HG03097 (cell line): ENCODE data around the gene MYO18A.
A peak's percentile ranks its signal among the peaks of the same experiment; 100 is the strongest.
"Not testable (repeated sequence)": the region's sequence is repeated elsewhere in the genome, so short reads cannot be mapped to it uniquely, and the experiment has no call there.

Experiments used
- ATAC-seq: cut with Tn5 transposase; IDR thresholded peaks from one replicate; pipeline ENCODE4 v1.9.1; 2021; ENCODE audit not compliant: unreplicated experiment, low FRiP score

The MYO18A gene, protein sequence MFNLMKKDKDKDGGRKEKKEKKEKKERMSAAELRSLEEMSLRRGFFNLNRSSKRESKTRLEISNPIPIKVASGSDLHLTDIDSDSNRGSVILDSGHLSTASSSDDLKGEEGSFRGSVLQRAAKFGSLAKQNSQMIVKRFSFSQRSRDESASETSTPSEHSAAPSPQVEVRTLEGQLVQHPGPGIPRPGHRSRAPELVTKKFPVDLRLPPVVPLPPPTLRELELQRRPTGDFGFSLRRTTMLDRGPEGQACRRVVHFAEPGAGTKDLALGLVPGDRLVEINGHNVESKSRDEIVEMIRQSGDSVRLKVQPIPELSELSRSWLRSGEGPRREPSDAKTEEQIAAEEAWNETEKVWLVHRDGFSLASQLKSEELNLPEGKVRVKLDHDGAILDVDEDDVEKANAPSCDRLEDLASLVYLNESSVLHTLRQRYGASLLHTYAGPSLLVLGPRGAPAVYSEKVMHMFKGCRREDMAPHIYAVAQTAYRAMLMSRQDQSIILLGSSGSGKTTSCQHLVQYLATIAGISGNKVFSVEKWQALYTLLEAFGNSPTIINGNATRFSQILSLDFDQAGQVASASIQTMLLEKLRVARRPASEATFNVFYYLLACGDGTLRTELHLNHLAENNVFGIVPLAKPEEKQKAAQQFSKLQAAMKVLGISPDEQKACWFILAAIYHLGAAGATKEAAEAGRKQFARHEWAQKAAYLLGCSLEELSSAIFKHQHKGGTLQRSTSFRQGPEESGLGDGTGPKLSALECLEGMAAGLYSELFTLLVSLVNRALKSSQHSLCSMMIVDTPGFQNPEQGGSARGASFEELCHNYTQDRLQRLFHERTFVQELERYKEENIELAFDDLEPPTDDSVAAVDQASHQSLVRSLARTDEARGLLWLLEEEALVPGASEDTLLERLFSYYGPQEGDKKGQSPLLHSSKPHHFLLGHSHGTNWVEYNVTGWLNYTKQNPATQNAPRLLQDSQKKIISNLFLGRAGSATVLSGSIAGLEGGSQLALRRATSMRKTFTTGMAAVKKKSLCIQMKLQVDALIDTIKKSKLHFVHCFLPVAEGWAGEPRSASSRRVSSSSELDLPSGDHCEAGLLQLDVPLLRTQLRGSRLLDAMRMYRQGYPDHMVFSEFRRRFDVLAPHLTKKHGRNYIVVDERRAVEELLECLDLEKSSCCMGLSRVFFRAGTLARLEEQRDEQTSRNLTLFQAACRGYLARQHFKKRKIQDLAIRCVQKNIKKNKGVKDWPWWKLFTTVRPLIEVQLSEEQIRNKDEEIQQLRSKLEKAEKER (N-terminal part only)

DNA sequence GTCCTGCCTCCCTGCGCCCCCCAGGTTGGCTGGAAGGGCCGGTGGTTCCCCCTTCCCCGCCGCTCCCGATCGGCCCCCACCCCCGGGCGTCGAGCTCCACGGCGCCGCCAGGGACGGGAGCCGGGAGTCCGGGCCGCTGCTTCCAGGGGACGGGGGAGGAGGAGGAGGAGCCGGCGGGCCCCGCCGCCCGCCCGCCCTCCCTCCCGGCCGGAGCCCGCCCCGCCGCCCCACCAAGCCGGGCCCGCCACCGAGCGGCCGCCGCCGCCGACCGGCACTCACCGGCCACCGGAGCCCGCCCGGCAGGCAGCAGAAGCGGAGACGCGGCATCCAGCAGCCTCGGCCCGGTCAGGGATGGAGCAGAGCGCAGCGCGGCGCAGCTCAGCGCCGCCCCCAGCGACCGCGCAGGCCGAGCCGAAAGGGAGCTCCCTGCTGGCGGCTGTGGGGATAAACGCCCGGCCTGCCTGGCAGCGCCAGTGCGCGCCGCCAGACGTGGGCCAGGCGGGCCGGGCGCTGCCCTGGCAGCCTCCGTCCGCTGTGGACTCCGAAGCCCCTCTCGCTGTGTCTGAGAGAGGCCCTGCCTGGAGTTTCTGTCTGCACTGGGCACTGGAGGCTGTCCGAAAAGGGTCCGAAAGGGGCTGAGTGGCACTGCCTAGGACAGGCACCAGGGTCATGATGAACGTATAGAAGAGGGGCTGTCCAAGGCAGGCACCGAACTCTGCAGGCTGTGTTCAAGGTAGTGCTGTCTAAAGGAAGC lies at the start of gene MYO18A:
TSS of gene MYO18A (minus strand) at position 365 of the 754 bp plus-strand sequence. CDS start 13,458 bp downstream, outside the sequence.
- ATAC-seq: peak; percentile 68

DNA sequence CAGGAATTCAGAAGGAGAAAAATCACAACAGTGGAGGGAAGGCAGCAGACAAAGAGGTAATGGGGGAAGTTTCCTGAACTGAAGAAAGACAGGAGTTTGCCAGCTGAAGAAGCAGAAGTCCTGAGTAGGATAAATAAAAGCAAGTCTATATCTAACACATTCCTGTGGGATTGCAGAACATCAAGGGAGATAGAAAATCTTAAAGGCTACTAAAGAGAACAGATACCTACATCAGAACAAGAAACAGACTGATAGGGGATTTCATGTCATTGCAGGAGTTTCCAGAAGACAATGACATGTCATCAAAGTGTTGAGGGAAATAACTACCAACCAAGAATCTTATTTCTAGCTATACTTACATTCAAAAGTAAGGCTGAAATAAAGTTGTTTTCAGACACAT lies 45.2 kb upstream of the MYO18A start:
- ATAC-seq: no peak

DNA sequence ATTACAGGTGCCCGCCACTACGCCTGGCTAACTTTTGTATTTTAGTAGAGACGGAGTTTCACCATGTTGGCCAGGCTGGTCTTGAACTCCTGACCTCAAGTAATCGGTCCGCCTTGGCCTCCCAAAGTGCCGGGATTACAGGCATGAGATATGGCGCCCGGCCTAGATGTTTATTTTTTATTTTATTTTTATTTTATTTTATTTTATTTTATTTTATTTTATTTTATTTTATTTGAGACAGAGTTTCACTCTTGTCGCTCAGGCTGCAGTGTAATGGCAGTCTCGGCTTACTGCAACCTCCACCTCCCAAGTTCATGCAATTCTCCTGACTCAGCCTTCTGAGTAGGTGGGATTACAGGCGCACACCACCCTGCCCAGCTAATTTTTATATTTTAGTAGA lies 41.1 kb upstream of the MYO18A start:
- ATAC-seq: not testable (repeated sequence)

DNA sequence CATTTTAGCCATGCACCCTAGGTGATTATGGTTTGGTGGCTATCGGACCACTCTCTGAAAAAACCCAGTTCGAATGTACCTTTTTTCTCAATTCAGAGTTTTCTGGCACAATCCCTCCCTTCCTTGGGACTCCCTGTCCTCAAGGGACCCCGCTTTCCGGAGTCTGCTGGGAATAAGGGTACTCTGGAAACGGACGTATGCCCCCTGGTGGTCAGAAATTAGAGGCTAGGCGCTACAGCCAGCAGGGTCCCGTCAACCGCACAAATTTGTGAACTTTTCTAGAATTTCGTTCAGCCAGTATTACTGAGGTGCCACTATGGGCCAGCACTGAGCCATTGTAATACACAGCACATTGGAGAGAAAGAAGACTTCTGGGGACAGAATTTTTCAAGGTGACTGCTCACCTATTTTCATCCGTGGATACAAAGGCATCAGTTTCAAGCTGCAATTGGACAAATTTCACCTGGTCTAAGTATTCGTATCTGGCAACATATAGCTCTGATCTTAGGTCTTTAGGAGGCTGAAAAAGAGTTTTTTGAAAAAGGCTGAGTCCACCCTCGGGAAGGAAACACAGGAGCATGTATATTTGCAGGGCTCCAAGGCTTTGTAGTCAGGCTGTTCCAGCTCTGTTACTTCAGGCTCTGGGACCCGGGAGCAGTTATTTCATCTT lies 39.3 kb upstream of the MYO18A start:
- ATAC-seq: peak; percentile 76

DNA sequence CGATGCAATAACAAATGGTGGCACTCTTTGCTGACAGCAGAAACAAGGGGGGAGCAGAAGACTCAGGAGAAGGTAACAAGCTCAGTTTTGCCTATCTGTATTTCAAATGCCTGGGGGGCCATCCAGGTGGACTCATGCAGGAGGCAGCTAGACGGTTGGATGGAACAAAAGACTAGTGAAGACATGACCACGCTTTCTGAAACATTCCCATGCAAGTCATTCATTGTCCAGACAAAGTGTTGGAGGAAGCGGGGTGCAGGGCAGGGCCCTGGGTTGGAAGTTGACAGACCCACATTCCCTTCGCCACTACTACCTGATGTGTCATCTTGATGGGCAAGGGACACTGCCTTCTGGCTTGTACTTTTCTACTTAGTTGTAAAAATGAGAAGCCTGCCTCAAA lies 36.7 kb upstream of the MYO18A start:
- no peak for ATAC-seq

DNA sequence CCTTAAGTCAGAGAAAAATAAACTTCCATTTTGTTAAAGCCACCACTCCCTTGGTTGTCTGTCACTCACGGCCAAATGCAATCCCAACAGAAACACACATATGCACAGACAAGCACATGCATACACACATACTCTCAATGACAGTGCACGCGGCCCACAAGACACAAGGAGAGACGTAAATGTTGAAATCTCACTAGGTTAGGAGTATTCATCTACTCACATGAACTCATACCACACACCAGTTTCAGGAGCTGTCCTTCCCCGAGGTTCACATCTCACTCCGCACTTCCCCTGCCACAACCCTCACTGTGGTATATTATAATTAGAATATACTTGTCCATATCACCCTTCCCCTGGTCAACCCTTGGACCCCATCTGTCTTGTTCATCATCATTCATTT lies 36.0 kb upstream of the MYO18A start:
- ATAC-seq: no peak

DNA sequence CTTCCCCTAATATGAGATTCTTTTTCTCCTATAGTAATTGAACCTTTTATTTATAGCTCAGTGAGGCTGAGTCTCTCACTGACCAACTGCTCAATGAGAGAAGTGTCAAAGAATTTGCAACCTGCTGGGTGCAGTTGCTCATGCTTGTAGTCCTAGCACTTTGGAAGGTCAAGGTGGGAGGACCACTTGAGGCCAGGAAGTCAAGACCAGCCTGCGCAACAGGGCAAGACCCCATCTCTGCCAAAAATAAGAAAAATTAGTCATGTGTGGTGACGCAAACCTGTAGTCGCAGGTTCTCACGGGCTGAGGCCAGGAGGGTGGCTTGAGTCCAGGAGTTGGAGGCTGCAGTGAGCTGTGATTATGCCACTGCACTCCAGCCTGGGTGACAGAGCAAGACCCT lies 35.5 kb upstream of the MYO18A start:
- ATAC-seq: no peak

DNA sequence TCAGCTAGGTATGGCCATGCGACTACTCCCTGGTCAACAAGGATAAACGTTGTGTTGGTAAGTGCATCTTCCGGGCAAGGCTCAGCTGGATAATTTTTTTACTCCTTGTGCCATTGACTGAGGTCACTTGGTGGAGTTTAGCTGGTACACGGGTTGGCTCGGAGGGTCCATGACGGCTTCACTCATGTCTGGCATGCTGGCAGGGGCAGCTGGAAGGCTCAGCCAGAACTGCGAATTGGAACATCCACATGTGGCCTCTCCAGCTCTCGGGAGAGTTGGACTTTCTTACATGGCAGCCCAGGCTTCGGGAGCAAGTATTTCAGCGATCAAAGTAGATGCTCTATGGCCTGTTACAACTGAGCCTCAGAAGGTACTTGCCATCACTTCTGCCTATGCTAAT lies 35.0 kb upstream of the MYO18A start:
- ATAC-seq: no peak

DNA sequence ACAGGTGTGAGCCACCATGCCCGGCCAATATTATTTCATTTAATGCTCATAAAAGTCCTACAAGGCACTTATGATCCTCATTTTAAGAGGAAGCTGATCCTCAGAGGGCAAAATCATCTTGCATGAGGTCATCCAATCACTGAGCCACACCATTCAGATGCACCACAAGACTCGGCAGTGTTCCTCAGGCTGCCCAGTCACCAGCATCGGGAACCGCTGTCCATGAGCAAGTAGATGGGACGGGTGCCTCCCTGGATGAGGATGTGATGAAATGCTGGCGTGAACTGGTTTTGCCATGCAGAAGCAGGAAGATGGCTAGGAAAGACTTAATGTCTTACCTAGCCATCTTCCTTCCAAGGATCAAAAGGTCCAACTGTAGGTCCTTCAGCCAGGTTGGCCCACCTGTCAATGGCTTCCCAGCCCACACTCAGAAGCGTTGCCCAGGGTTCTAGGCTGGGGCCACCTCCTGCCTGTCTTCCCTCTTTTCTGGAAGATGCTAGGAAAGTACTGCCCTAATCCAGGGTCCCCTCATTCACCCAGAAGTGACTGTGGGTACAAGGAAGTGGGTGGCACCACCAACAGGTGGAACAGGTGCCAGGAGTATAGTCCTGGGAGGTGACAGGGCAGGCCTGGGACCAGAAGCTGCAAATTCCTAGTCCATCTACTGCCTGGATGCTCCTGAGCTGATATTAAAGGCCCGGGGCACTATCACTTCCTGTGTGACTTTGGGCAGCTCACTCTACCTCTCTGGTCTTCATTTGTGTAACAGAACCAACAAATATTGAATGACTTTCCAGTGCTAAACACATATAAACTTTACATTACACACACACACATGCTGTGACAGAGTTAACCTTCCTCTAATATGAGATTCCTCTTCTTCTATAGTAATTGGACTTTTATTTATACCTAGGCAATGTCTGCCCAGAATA lies 34.3 kb upstream of the MYO18A start:
- ATAC-seq: no peak

DNA sequence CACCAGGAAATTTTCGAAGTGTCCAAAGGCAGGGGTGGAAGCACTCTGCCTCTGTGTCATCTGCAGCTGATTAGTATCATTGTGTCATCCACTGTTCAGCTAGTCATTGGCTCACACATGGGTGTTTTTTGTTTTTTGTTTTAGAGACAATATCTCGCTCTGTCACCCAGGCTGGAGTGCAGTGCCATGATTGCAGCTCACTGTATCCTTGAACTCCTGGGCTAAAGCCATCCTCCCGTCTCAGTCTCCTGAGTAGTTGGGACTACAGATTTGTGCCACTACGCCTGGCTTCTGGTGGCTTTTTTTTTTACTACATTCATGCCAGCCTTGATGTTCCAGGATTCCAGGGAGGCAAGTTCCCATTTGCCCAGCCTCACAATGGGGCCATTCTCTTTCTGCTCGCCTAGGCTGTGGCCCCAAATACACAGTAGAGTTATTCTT lies 32.5 kb upstream of the MYO18A start:
- ATAC-seq: no peak

DNA sequence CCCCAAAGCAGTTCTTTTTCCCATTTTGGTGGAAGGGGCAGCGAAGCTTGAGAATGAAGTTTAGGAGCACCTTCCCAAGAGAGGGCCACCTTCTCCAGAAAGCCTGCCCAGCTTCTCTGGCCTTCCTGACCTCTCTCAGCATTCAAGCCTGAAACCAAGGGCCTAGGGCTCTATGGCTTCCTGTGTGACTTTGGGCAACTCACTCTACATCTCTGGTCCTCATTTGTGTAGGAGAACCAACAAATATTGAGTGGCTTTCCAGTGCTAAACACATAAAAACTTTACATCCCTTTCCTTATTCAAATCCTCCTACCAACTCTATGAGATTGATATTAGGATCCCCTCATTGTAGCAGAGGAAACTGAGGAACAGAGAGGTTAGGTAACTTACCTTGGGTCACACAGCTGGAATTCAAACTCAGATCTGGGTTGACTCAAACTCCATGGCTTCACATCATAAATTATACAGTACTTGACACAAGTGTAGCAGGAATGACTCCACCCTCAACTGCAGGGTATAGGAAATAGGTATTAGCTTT lies 32.0 kb upstream of the MYO18A start:
- ATAC-seq: no peak

DNA sequence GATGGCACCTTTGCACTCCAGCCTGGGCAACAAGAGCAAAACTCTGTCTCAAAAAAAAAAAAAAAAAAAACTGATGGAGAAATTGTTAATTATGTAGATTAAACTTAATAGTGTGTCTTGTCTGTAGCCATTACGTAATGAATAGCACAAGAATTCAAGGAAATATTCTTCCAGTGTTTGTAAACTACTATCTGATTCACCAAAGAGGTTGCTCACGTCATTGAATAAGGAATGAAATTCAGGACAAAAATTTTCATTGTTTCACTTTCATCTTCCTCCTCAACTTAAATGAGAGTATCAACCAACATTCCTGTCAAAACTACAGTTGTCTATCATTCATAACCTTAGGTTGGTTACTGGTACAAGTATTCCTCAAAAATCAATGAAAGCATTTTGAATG lies 30.7 kb upstream of the MYO18A start:
- ATAC-seq: no peak

DNA sequence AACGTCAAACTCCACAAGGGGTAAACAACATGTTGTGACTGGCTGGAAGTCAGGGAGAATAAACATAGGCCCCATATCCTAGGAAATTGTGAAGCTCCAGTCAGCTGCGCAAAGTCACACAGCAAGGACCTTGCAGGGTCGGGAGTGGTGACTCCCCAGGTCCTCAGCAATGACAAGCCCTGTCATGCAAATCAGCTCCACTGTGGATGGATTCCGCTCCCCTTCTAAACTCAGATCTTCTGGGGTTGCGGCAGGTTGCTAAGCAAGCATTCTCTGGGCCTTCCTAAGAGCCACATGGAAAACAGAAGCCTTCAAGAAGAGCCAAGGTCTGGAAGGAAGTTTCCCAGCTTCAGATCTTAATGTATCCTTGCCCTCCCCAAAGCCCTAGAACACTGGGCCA lies 28.9 kb upstream of the MYO18A start:
- ATAC-seq: no peak

DNA sequence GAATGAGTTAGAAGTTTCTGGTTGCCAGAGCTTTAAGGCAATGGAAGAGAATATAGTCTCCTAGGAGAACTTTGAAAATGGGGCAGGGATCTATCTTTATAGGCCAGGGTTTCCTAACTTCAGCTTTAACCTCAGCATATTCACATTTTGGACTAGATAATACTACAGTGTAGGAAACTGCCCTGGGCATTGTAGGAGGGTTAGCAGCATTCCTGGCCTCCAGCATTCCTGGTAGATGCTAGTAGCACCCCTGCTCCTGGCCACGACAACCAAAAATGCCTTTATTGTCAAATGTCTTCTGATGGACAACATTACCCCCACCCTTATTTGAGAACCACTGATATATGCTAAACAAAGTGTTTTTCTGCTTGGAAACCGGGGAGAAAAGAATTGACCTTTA lies 27.8 kb upstream of the MYO18A start:
- no peak for ATAC-seq

DNA sequence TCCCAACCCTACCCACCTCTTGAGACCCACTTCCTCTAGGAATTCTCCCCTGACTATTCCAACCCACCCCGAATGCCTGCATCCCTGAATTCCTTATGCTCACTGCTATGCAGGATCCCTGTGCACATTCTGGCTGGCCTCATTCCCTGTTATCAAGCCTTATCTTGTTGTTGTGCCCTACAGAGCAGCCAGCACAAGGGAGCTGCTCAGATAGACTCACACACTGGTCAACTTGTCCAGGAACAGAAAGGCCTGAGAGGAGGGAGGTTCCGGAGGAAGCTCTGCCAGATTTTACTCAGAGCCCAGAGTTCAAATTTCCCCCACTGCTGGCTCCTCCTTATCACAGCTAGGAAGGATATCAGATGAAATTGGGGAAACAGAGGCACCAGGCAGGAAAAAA lies 24.8 kb upstream of the MYO18A start:
- no peak for ATAC-seq

DNA sequence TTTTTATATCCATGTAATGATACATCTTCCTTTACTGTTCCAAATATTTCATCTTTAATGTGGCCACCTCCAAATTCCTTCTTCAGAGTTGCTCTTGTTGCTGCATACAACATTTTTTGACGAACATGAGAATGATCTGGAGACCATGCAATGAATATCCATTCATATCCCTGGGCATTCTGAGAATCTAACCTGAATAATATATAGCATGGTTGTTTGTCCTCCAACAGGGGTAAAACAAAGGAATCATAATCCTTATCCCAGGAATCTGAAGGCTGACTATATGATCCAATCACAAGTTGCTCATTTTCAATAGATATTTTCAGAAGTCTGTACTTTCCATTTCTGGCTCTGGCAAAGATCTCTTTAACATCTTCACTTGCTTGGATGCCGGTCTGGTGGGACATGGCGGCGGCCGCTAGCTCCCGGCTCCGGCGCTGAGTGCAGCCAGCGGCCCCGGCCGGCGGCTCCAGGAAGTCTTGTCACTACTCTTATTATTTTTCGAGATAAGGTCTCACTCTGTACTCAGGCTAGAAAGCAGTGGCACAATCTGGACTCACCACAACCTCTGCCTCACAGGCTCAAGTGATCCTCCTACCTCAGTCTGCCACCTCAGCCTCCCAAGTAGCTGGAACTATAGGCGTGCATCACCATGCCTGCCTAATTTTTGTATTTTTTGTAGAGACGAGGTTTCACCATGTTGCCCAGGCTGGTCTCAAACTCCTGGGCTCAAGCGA lies 24.0 kb upstream of the MYO18A start:
- ATAC-seq: not testable (repeated sequence)

DNA sequence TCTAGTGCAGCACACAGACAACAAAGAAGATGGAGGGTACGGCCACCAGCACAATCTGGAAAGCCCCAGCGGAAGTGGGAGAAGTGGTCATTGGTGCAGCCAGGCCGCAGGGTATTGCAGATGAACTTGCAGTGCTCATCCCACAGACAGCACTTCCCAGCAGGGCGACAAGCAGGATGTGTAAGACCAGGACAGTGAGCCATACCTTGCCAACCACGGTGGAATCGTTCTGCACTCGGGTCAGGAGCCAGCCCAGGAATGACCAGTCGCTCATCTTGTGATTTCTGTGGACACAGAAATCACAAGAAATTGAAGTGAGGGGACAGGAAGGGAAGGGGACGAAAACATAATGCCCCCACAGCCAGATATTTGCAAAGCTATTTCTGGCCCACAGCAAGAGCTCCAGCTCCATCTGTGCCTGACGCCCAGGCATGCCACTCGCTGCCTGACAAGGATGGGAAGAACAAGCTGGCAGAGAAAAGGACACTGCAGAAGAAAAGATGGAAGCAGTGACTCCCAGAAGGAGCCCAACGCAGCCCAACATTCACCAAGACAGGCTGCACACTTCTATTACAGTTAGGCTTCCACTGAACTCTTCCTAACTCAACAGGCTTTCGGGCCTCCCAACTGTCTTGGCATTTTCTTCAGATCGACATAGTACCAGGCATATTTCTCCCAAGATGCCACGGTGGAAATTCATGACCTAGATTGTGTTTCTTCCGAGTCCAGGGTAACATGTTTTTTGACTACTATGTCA lies 17.5 kb upstream of the MYO18A start:
- no peak for ATAC-seq
